Stimulated activated CD8-positive, alpha-beta memory T cell treated with anti-CD3 and anti-CD28 coated beads, Interleukin-12 subunit alpha, Interleukin-12 subunit beta, amount 100 ng/mL, for 4 hours (primary cell): ENCODE measurements around the gene EIF2B2.

Experiments
- DNase-seq: peaks from one replicate; pipeline ENCODE4 v3.0.0-alpha.2; 2020; ENCODE audit warnings: low read depth

EIF2B2 gene

DNA sequence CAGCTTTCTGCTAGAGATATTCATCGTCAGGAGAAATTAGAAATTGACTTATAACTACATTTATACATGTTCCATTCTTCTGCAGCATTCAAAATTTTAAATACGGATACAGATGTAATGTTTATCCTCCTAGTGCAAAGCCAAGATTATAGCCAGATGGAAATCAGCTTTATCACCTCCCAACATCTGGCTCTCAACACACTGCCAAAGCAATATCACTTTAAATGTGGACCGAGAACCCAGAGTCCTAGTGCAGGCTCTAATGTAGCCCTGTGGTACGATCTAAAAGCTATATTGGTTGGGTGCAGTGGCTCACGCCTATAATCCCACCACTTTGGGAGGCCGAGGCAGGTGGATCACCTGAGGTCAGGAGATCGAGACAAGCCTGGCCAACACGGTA, 42.0 kb downstream of the EIF2B2 start:
- no peak for DNase-seq

DNA sequence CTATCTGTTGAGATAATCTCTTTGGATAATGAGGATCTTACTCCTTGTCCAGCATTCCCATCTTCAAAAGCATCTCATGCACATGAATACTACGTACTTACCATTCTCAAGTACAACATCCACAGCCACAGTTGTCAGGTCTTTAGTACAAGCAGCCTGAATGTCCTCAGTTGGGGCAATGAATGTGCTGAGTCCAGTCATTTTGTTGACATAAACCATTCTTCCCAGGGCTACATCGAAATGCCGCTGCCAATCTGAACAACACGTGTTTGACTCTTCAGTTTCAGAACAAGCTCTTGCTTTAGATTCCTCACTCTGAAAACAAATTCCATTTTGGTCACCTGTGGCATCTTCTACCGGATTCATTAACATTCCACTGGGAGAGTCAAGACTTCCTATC, 43.6 kb downstream of the EIF2B2 start:
- DNase-seq, result no peak

DNA sequence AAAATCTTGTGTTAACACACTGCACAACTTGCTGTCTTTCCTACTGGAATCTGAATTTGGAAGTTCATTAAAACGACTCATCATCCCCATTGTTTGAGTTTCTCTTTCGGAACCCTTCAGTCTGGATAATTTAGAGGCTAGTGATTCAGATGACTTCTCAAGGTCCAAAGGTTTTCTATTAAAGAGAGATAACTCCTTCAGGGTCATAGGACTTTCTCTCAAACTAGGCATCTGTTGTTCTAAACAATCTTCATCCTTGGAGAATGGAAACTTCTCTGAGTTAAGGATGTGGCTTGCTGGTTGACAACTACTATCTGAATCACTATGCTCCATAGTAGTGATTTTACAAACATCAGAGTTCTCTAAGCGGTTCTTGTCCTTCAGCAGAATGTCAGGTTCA, 44.2 kb downstream of the EIF2B2 start:
- DNase-seq, result no peak

DNA sequence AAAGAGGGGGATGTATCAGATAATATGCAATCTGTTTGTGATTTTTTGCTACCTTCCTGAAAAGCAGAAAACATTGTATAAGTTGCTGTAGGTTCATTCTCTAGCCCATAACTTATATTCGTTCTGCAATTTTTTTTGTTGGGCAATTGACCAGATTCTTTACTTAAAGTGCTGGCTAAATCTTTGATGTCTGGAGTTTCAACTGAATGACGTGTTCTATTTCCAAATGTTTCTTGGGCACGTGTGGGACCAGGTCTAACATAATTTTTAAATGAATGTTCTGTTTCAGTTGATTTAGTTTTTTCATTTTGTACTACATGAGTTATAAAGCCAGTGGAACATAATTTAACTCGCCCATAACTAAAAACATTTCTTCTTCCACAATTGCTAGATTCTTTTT, 44.8 kb downstream of the EIF2B2 start:
- no peak for DNase-seq

DNA sequence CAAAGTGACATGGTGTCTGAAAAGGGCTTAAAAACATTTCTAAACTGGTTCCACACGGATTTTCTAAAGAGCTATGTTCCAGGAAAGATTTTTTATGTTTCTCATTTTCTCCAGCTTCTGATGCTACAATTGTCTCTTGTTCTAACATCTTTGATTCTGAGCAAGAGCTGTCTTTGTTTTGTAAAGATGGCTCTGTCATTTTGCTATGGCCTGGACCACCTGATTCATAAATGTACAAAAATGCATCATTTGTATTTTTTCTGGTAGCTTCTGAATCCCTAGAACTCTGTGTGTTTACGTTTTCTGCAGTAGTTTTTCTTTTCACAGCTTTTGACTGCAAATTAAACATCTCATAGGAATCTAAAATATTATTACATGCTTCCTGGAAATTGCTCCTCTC, 45.4 kb downstream of the EIF2B2 start:
- no peak for DNase-seq

DNA sequence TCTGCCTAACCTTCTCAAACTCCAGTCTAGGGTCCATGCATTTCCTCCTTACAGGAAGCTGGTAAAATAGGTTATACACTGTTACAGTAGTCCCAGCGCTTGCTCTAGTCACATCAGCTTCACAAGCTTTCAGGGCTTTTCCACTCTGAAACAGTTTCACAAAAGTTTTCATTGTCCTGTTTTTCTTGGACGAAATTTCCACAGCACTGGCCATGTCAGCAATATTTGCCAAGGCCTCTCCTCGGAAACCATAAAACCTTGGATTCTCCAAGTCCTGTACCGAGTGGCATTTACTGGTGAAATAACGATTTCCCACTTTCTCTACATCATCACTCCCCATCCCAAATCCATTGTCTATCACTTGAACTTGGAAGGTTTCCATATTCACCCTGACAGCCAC, 46.4 kb downstream of the EIF2B2 start:
- no peak for DNase-seq

DNA sequence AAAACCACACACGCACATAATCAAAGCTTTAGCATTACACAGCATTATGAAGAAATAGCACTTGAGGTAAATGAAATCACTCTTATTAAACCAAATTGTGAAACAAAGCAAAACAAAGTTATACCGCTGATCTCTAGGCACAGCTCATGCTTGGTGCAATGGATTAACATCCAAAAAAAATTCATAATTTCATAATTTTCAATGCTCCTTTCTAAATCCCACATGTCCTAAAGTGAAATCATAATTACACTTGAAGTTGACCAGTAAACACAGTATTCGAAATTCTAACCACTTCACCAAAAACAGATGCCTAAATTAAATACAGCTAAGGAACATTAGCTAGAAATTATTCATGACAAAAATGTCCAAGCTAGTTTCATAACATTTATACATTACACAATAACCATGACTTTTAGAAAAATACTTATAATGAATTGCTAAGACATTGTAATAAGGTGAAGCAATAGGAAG, 47.0 kb downstream of the EIF2B2 start:
- DNase-seq, result no peak

DNA sequence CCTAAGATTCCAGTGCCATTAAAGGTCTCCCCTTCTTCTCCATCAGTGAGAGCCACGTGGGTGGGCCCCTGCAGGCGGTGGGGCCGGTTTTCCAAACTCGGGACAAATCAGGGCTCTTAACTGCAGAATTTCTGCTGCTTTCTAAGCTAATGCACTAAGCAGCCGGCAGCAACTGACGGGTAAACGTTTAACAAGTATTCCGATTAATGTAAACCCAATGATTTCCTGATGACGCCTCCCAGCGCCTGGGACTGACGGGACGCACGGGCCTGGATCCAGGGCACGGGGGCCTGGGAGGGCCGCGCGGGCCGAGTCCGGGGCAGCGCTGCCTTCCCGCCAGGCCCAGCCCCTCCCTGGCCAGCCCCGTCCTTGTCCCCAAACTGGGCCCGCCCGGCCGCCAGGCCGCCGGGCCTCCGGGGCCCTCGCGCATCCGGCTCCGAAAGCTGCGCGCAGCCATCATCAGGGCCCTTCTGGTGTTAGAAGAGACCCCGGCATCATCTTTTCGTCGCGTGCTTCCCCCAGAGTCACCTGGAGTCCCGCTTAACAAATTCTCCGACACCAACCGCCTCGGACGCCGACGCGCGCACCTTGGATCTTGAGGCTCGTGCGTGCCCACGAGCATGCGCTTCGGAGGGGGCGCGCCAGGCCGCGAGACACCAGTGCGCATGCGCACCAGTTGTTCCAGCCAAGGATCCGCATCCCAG, 48.3 kb downstream of the EIF2B2 start, which contains the start of gene MLH3:
TSS of gene MLH3 (minus strand) at position 616 of the 704 bp plus-strand sequence. CDS start 1,812 bp downstream, outside the sequence.
- DNase-seq, result peak; percentile 66

DNA sequence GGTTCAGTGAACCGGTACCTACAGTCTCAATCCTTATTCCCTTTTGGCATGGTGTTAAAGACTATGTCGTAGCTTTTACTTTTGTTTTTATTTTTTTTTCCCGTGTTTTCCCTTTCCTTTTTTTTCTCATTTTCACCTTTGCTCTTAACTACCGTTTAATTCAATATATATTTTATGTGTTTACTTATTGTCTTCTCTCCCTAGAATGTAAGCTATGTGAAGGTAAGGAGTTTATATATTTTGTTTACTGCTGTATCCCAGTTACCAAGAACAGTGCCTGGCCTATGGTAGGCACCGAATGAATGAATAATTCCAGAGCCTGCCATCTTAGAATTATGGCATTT, 48.8 kb downstream of the EIF2B2 start:
- DNase-seq, result no peak

DNA sequence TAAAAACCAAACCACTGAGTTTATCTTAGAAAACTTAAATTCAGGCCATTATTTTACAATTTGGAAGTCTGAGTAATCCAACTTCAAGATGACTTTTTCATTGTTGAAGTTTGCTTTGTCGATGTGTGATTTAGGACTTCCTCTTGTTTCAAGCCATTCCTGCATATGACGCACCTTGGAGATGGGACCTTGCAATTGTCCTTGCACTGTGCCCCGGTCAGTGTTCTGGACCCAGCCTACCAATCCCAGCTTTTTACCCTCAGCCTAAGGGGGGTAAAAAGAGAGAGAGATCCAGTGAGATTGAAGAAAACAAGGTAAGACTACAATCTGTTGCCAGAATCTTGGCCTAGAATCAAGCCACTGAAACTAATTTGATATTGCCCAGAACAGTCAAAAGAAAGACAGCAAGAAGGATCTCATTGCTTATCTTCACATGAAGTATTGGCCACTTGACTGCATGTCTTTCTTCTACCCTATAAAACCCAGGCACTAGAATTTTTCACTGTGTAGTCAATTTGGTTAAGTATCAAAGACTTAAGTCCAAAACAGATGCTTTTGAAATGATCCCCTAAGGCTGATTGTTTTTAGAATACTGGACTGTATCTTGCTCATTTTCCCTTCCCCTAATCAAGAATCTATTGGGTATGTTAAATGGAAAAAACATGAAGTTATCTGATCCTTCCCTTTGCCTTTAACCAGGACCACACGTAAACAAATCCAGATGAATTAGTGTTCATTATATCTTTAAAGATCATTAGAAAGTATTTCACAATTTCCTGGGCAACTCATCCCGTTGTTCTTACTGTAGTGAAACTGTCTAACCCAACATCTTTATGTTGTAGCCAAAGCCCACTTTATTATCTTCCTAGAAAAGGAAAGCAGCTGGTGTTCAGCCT, 50.9 kb downstream of the EIF2B2 start:
- DNase-seq, result no peak

DNA sequence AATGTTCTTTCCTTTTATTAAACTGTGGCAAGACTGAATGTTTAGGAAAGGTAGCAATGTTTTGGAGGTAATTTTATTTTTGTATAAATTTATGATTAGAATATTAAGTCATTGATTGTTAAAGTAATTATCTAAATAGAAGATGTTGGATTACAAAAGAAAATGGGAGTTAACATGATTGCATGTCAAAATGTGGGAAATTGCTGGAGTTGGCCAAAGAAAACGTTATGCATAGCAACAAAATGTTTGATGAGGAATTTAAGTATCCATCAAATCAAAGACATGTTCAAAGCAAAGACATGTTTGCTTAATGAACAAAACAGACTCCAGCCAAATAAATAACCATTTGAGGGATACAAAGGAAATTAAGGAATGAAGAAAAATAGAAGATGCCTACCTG, 51.7 kb downstream of the EIF2B2 start:
- DNase-seq, result no peak

DNA sequence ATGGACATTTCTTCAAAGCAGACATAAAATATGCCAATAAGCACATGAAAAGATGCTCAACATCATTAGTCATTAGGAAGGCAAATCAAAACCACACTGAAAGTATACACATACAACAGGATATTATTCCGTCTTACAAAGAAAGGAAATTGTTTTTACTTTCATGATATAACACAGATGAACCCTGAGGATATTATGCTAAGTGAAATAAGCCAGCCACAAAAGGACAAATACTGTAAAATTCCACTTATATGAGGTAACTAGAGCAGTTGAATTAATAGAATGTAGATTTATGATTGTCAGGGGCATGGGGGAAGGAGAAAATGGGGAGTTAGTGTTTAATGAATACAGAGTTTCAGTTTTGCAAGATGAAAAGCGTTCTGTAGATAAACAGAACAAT, 56.9 kb downstream of the EIF2B2 start:
- DNase-seq, result no peak

DNA sequence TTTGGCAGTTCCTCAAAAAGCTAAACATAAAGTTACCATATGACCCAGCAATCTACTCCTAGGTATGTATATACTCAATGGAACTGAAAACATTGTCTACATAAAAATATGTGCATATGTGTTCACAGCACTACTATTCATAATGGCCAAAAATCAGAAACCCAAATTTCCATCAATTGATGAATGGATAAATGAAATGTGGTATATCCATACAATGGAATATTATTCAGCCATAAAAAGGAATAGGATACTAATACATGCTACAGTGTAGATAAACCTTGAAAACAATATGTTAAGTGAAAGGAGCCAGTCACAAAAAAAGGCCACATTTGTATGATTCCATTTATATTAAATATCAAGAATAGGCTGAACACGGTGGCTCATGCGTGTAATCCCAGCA, 57.7 kb downstream of the EIF2B2 start:
- no peak for DNase-seq
